Measurements from ENCODE around the gene PAWR. TPM values are rescaled to one million over a fixed set of nuclear protein-coding genes. Genes with fewer than 3 reads are reported as not detected.

The PAWR gene
- total RNA-seq, 1 experiment from 2014 or later = 106 TPM

GRCh38 chr12:79732638-79733037 is 41.9 kb upstream of the PAWR start:
- Histone ChIP-seq H2AFZ (ENCODE audit: low read depth, low read length, poor library complexity, severe bottlenecking) (no peak overlapping the region), H3K79me2 (ENCODE audit: insufficient read depth, low read length) (no peaks in the 10 kb centered on the region), H3K36me3 (ENCODE audit: control insufficient read depth in 1 of 2, insufficient read depth in 2 of 2, low read length in 2 of 2) (no peaks in the 10 kb centered on the region), H3K4me1 (ENCODE audit: control insufficient read depth in 1 of 2, insufficient read depth in 2 of 2, low read length in 2 of 2) (no peaks in the 10 kb centered on the region), H3K9me2 (ENCODE audit: insufficient read depth) (no peaks in the 10 kb centered on the region), H3K4me2 (ENCODE audit: low read length) (no peak overlapping the region), H3K9ac (ENCODE audit: low read length) (no peak overlapping the region), H3K9me3 (ENCODE audit: control insufficient read depth in 1 of 2, insufficient read depth in 1 of 2, low read depth in 1 of 2, low read length in 2 of 2) (no peaks in the 10 kb centered on the region), H3K27ac (ENCODE audit: low read depth, low read length) (no peak overlapping the region), H3K27me3 (ENCODE audit: insufficient read depth, low read length) (no peaks in the 10 kb centered on the region), H3K4me3 (replicated peaks in 1 of 2; ENCODE audit: low read depth in 1 of 2, low read length in 2 of 2) (no peak overlapping the region), H4K20me1 (ENCODE audit: insufficient read depth) (no peaks in the 10 kb centered on the region)
- POLR2A ChIA-PET = no interaction called here
- no peak for DNase-seq (ENCODE audit: low read depth, low spot score)
- no peak for ATAC-seq
- TF ChIP-seq CTCF (IDR thresholded peaks at IDR 0.05 in 2 of 3, conservative IDR thresholded peaks at IDR 0.05 in 1 of 3; ENCODE audit: borderline replicate concordance in 1 of 3, insufficient read depth in 1 of 3, low read depth in 2 of 3, low read length in 2 of 3) (no peak), ZNF274 (IDR thresholded peaks at IDR 0.05; ENCODE audit: low read depth, low read length) (no peak), ZBTB33 (IDR thresholded peaks at IDR 0.05; ENCODE audit: extremely low read depth, insufficient replicate concordance, low read length) (no peak), ATF3 (IDR thresholded peaks at IDR 0.05) (no peak), EZH2phosphoT487 (IDR thresholded peaks at IDR 0.05; ENCODE audit: borderline replicate concordance) (no peak), ZFX (IDR thresholded peaks at IDR 0.05) (no peak)
- intact Hi-C loops (cut with micrococcal nuclease) = no loop called here
- CTCF ChIA-PET = no interaction called here
- RAD21 ChIA-PET (ENCODE audit: low non-redundant PET in 1 of 2, low total read pairs in 2 of 2, uncharacterized antibody in 2 of 2, unreplicated experiment in 2 of 2) = no interaction called here
- BruUV-seq (replicated peaks) = no TSS peak
